ENCODE results near the gene EML4.

EML4 gene

DNA sequence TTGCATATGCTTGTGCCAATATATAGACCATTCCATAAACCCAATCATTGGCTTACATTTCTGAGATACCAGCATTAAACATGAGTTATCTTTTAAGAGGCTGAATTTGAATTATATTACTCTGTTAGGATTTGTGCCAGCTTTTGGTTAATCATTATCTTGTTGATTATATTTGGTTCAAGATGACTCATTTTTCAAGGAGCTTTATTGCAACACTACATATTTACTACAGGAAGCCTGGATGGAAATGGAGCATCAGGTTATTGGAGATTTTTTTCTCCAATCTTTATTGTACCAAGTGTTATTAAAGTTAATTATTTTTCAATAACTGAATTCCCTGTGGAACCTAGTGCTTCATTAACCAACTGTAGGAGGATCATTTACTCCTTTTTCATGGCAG lies 26.4 kb downstream of the EML4 start:
- no peak for DNase-seq (ENCODE audit: low read depth)

DNA sequence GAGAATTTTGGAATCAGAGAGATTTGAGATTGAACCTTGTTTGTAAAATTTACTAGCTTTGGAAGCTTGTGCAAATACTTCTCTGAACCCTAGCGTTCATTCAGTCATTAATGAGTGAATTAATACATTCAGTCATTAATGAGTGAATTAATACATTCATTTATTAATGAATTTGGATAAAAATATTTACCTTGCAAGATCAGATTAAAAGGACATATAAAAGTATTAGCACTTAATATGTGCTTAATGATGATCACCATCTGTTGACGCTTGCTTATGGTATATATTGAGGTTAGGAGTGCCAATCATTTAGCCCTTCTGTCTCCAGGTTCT lies 26.9 kb downstream of the EML4 start:
- no peak for DNase-seq (ENCODE audit: low read depth)

DNA sequence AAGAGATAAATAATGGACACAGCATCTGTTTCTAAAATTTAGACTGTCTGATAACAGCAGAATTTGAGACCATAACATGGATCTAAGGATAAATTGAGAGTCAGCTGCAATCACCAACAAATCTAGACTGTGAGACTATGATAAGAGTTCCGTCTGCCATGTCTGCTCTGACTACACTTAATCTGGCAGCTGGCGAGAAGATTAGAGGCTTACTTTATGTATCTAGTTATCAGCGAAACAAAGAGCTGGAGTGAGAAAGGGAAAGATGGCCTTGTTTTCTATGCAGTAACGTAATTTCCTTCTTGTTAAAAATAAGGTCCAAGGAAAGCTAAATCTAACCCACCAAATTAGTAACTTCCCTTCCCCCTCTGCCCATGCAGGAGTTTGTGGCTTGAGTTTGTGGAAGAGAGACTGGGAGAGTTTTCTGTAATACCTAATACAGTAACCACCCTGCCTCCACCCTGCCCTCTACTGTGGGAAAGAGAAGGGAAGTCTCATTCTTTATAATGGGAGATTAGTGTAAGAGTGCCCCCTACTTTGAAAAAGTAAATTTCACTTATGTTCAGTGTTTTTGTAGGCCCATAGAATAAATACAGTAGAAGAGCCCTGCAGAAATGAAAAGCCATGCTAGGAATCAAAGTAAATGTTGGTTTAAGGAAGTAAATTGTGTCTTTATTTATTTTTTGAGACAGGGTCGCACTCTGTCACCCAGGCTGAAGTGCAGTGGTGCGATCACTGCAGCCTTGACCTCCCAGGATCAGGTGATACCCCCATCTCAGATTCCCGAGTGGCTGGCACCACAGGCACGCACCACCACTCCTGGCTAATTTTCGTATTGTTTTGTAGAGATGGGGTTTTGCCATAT lies 27.5 kb downstream of the EML4 start:
- no peak for DNase-seq (ENCODE audit: low read depth)

DNA sequence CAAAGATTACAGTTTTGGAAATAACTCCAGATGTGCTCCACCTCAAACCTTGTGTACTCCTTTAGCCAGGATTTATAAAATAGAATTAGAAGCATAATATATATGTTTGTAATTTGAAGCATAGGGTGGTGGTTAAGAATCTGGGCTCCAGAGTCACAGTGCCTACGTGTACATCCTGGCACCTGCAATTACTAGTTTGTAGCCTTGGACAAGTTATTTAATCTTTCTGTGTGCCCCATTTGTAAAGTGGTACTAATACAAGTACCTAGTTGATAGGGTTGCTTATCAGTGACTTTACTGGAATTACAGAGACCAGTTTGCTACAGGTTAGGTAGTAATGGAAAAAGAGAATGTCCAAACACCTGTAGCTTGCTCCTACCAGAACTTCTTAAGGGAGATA lies 28.6 kb downstream of the EML4 start:
- DNase-seq (ENCODE audit: low read depth): no peak

DNA sequence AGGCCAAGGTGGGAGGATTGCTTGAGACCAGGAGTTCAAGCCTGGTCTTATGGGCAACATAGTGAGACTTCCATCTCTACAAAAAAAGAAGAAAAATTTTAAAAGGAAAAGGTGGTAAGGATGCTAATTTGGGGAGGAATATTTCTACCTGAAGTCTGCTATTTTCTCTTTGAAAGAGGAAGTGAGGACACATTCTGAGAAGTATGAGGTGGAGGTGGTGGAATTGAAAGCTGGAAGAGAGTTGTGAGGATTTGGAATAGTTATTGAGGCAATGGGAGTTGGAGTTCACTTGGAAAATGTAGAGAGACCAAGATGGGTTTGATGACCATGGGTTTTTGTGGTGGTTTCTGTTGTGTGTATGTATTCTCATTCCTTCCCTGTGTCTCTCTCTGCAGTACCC lies 29.3 kb downstream of the EML4 start:
- no peak for DNase-seq (ENCODE audit: low read depth)

GRCh38 chr2:42199002-42199401 lies 29.8 kb downstream of the EML4 start:
- no peak for DNase-seq (ENCODE audit: low read depth)

- no peak for DNase-seq (ENCODE audit: low read depth)
Observed at GRCh38 chr2:42199626-42200025, 30.5 kb downstream of the EML4 start.

DNA sequence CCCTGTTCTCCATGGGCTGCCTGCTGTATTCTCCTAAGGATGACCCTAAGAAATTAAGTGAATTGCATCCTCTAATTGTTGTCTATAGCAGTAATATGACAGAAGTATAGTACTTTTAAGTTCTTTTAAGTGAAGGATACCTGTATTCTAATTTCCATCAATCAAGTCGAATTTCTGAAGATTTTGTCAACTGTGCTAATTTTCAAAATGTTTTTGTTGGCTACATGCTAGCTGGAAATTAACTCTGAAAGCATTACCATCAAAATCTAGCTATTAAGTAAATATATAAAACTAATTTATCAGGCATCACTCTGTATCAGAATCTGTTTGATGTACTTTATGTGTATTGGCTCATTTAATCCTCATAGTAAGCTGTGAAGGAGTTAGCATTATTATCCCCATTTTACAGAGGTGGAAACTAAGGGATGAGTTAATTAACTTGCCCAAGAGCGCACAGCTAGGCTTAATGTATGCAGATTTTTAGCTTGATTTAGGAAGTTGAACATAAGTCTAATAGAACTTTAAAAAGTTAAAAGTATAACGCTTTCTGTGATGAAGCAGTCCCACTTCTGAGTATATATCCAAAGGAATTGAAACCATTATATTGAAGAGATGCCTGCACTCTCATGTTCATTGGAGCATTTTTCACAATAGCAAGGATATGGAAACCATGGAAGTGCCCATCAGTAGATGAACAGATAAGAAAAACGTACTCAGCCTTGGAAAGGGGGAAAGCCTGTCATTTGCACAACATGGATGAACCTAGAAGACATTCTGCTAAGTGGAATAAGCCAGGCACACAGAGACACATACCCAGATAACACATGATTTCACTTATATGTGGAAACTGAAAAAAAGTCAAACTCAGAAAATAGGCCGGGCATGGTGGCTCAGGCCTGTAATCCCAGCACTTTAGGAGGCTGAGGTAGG lies 32.0 kb downstream of the EML4 start:
- no peak for DNase-seq (ENCODE audit: low read depth)

- DNase-seq (ENCODE audit: low read depth): no peak
Observed at GRCh38 chr2:42202634-42203008, 33.5 kb downstream of the EML4 start.

GRCh38 chr2:42203792-42204191 lies 34.6 kb downstream of the EML4 start:
- DNase-seq (ENCODE audit: low read depth): no peak

- no peak for DNase-seq (ENCODE audit: low read depth)
Observed at GRCh38 chr2:42205337-42205736, 36.2 kb downstream of the EML4 start.

GRCh38 chr2:42207826-42208225 lies 38.7 kb downstream of the EML4 start:
- no peak for DNase-seq (ENCODE audit: low read depth)

DNA sequence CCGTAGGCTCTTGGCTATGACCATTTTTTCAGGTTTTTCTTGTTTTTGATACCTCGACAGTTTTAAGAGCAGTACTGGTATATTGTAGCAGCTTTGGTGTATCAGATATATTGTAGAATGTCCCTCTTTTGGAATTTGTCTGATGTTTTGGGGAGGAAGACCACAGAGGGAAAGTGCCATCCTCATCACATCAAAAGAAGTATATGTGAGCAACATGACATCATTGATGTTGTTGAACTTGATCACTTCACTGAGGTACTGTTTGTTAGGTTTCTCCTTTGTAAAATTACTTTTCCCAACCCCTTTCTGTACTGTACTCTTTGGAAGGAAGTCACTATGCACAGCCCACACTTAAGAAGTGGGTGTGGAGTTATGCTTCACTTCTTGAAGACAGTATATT lies 41.0 kb downstream of the EML4 start:
- DNase-seq (ENCODE audit: low read depth): no peak

- no peak for DNase-seq (ENCODE audit: low read depth)
Observed at GRCh38 chr2:42211291-42211690, 42.1 kb downstream of the EML4 start.

DNA sequence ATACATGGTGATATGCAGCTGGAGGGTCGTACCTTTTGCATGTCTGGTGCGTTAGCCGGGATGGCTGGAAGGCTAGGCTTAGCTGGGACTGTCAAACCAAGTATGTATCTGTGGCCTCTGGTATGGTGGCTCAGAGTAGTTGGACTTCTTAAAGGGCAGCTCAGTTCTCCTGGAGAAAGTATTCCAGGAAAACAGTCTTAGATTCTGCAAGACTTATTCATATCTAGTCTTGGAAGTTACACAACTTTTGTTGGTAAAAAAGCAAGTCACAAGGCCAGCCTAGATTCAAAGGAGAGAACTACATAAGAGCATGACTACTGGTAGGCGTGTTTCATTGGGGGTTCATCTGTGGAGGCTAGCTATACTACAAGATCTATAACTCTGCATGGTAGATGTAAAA lies 45.5 kb downstream of the EML4 start:
- DNase-seq (ENCODE audit: low read depth): no peak

DNA sequence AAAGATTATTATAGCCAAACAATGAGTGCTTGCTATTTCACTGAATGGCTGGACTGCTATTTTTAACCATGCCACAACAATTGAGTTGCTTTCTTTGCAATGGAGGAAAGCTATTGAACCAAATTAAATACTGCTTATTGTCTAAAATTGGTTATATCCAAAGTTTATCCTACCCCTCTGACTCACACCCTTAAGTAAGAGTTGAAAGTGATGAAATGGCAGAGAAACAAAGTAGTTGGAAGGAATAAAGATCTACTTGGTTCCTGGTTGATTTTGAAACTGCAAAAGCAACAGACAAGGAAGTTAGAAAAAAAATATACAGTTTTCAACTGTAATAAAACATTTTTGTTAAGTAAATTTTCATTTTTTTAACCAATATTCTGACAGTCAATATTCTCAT lies 47.5 kb downstream of the EML4 start:
- DNase-seq (ENCODE audit: low read depth): no peak

DNA sequence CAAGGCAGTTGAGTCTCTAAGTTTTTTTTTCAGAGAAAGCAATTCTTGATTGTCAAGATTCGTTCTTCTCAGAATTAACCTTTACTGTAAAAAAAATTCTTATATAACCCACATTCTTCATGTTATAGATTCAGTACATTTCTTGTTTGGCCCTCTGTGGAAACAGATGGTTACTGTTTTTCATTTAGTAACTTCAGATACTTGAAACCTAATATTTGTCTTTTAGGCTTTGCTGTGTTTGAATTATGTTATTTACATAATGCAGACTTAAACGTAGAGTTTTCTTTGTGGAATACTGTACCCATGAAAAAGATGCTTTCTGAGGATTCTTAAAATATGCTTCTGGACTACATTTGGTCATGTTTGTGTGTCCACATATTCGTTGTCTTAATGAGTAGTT lies 48.2 kb downstream of the EML4 start:
- DNase-seq (ENCODE audit: low read depth): no peak

DNA sequence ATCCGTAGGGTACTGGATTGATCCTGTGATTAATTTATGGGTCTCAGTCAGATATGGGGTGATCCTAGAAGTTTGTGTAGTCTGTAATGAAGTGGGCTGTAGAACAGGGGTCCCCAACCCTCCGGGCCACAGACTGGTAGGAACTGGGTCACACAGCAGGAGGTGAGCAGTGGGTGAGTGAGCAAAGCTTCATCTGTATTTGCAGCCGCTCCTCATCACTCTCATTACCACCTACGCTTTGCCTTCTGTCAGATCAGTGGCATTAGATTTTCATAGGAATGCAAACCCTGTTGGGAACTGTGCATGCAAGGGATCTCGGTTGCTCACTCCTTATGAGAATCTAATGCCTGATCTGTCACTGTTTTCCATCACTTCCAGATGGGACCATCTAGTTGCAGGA lies 48.8 kb downstream of the EML4 start:
- no peak for DNase-seq (ENCODE audit: low read depth)

DNA sequence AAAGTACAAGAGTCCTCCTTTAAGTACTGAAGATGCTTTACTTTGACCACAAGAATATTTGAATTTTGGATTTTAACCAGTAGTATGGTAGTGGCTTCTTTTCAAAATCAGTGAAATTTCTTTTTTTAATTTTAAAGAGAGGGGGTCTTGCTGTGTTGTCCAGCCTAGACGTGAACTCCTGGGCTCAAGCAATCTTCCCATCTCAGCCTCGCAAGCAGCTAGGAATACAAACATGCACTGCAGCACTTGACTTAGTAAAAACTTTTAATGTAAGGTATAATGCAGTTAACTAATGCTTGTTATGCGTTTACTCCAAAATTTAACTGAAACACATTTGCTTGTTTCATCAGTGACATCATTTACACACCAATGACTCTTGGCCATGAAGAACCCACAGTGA lies 49.6 kb downstream of the EML4 start:
- no peak for DNase-seq (ENCODE audit: low read depth)

DNA sequence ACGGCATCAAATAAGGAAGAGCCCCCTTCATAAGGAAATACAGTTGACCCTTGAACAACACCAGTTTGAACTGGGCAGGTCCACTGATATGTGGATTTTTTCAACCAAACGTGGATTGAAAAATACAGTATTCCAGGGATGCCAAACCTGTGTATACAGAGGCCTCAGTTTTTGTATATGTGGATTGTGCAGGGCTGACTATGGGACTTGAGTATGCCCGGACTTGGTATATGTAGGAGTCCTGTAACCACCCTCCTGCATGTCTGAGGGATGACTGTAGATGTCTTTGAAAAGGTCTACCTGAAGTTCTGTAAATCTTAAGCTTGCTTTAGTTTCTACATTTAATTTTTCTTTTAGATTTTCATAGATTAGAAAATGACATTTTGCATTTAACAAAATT lies 50.0 kb downstream of the EML4 start:
- no peak for DNase-seq (ENCODE audit: low read depth)

- DNase-seq (ENCODE audit: low read depth): no peak
Observed at GRCh38 chr2:42220566-42220965, 51.4 kb downstream of the EML4 start.

DNA sequence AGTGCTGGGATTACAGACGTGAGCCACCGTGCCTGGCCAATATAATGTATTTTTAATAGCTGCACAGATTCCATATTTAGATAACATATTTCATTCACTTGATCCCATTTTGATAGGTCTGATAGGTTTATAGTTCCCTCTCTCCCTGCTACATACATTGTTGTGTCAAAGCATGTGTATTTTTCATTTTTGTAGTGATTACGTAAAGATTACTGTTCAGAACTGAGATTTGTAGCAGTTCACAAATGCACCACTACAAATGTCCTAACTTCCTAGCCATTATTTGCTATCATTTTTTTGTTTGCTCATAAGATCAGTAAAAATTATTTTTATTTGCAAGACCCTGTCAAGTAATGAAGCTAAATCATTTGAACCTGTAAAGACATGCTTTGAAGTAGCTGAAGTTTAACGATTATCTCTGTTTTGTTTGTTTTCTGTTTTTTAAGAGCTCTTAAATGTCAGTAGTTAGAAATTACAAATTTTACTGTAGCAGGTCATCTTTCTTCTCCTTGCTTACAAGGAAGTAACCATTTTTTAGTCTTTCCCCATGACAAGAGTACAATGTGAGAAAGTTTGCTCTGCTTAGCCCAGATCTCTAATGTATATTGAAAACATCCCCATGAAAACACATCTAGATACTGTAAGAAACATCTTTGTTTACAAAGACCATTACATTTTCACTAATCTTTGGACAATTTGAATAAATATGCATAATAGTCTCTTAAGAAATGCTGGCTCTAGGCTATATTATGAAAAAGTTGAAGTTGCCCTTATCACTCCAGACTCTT lies 54.1 kb downstream of the EML4 start:
- DNase-seq (ENCODE audit: low read depth): no peak

DNA sequence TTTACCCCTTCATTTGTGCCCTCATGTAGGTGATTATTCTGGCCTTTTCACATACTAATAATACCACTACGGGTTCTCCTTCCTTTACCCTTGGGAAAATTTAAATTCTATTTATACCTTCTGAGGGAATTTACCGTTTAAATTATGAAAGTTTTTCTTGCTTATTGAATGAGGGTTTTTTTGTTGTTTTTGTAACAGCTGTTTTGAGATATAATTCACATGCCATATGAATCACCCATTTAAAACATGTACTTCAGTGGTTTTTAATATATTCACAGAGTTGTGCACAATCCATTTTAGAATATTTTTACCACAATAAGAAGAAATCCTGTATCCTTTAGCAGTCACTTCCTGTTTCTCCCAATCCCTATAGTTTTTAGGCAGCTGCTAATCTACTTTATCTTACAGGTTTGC lies 54.7 kb downstream of the EML4 start:
- DNase-seq (ENCODE audit: low read depth): no peak
